WTC11 (cell line): ENCODE results near the gene FGFR2. TPM values are rescaled to one million over a fixed set of nuclear protein-coding genes. Genes with fewer than 3 reads are reported as not detected.

Experiments used
- ATAC-seq: fragments of 200-7000 bp; cut with Tn5 transposase; 2 replicates; pipeline ENCODE4 v1.10.0; 2021; ENCODE audit warnings: mild to moderate bottlenecking, moderate library complexity
- CTCF ChIA-PET: fragments of 300-600 bp; sonication (Branson Sonifier 250); formaldehyde crosslinking; loops from one replicate; lab custom pipeline; 2021; ENCODE audit warnings: antibody characterized with exemption; lab: Charles Lee
- POLR2A ChIA-PET: fragments of 350-600 bp; sonication (Branson Sonifier 250); formaldehyde crosslinking; loops from one replicate; lab custom pipeline; 2021; ENCODE audit warnings: antibody characterized with exemption; lab: Charles Lee
- DNase-seq: peaks from one replicate; pipeline ENCODE4 v3.0.0; 2021; ENCODE audit warnings: low spot score
- H3K27ac Mint-ChIP-seq: 2 replicates; pipeline ENCODE4 v1.8.0; 2021; ENCODE audit warnings: mixed read lengths
- H3K27me3 Mint-ChIP-seq: 2 replicates; pipeline ENCODE4 v1.8.0; 2021; ENCODE audit warnings: low read depth, mild to moderate bottlenecking, moderate library complexity, mixed read lengths
- H3K36me3 Mint-ChIP-seq: 2 replicates; pipeline ENCODE4 v1.8.0; 2021; ENCODE audit warnings: mixed read lengths
- H3K4me1 Mint-ChIP-seq: 2 replicates; pipeline ENCODE4 v1.8.0; 2022; ENCODE audit warnings: mixed read lengths
- H3K4me3 Mint-ChIP-seq: 2 replicates; pipeline ENCODE4 v1.8.0; 2021; ENCODE audit warnings: mild to moderate bottlenecking, moderate library complexity, mixed read lengths
- H3K9me3 Mint-ChIP-seq: 2 replicates; pipeline ENCODE4 v1.8.0; 2021; ENCODE audit warnings: mixed read lengths
- AFF4 ChIP-seq: sonication (generic); formaldehyde crosslinking; IDR thresholded peaks from 2 replicates; pipeline ENCODE4 v1.8.1; 2023; ENCODE audit warnings: mild to moderate bottlenecking, missing genetic modification reagents, borderline replicate concordance
- ATF1 ChIP-seq: sonication (generic); formaldehyde crosslinking; IDR thresholded peaks from 2 replicates; pipeline ENCODE4 v1.8.1; 2023; ENCODE audit warnings: mild to moderate bottlenecking, moderate library complexity, missing genetic modification reagents
- CDX4 ChIP-seq: fragments of 250-450 bp; sonication (Bioruptor Pico); IDR thresholded peaks from 2 replicates; pipeline ENCODE4 v1.9.0; 2021; ENCODE audit warnings: moderate library complexity, mild to moderate bottlenecking, inconsistent platforms, borderline replicate concordance
- HMGA2 ChIP-seq: fragments of 250-450 bp; sonication (Bioruptor Pico); IDR thresholded peaks from 2 replicates; pipeline ENCODE4 v1.4.0; 2021; ENCODE audit warnings: mild to moderate bottlenecking, moderate library complexity
- NFATC4 ChIP-seq: fragments of 250-450 bp; sonication (Bioruptor Pico); IDR thresholded peaks from 2 replicates; pipeline ENCODE4 v1.9.0; 2021; ENCODE audit warnings: mild to moderate bottlenecking
- NFE2L1 ChIP-seq: sonication (generic); formaldehyde crosslinking; IDR thresholded peaks from 2 replicates; pipeline ENCODE4 v1.8.1; 2023; ENCODE audit warnings: missing genetic modification reagents
- NFYB ChIP-seq: sonication (generic); formaldehyde crosslinking; conservative IDR thresholded peaks from 2 replicates; pipeline ENCODE4 v1.8.0; 2022; ENCODE audit warnings: low read depth, missing genetic modification reagents
- OVOL2 ChIP-seq: fragments of 250-450 bp; sonication (Bioruptor Pico); IDR thresholded peaks from 2 replicates; pipeline ENCODE4 v1.9.0; 2021; ENCODE audit warnings: mild to moderate bottlenecking, borderline replicate concordance
- PRRX2 ChIP-seq: fragments of 250-450 bp; sonication (Bioruptor Pico); IDR thresholded peaks from 2 replicates; pipeline ENCODE4 v1.8.0; 2021; ENCODE audit warnings: mild to moderate bottlenecking
- RELA ChIP-seq: sonication (generic); formaldehyde crosslinking; IDR thresholded peaks from 2 replicates; pipeline ENCODE4 v1.8.1; 2022; ENCODE audit warnings: missing genetic modification reagents, mild to moderate bottlenecking, borderline replicate concordance
- SOX15 ChIP-seq: fragments of 250-450 bp; sonication (Bioruptor Pico); IDR thresholded peaks from 2 replicates; pipeline ENCODE4 v1.9.0; 2021; ENCODE audit warnings: mild to moderate bottlenecking
- TCF7 ChIP-seq: sonication (generic); formaldehyde crosslinking; IDR thresholded peaks from 2 replicates; pipeline ENCODE4 v1.8.0; 2022; ENCODE audit warnings: mild to moderate bottlenecking, low read depth, missing genetic modification reagents, moderate library complexity
- TP53 ChIP-seq: sonication (generic); formaldehyde crosslinking; IDR thresholded peaks from 2 replicates; pipeline ENCODE4 v1.8.1; 2023; ENCODE audit warnings: mild to moderate bottlenecking, missing genetic modification reagents
- ZNF138 ChIP-seq: sonication (generic); formaldehyde crosslinking; conservative IDR thresholded peaks from 2 replicates; pipeline ENCODE4 v1.8.1; 2022; ENCODE audit warnings: mild to moderate bottlenecking, moderate library complexity, missing genetic modification reagents
- ZNF232 ChIP-seq: sonication (generic); formaldehyde crosslinking; IDR thresholded peaks from 2 replicates; pipeline ENCODE4 v1.8.0; 2022; ENCODE audit warnings: mild to moderate bottlenecking, missing genetic modification reagents
- ZNF396 ChIP-seq: fragments of 250-450 bp; sonication (Bioruptor Pico); IDR thresholded peaks from 2 replicates; pipeline ENCODE4 v1.8.0; 2021; ENCODE audit warnings: mild to moderate bottlenecking, moderate library complexity, borderline replicate concordance
- ZNF532 ChIP-seq: fragments of 250-450 bp; sonication (Bioruptor Pico); IDR thresholded peaks from 2 replicates; pipeline ENCODE4 v1.9.0; 2021; ENCODE audit warnings: mild to moderate bottlenecking, borderline replicate concordance
- total RNA-seq: library from RNA; stranded (reverse); gene quantifications from 3 replicates; pipeline ENCODE4 v1.2.3, GENCODE V29; 2021
- TF ChIP-seq, protein P1 (sequence below): sonication (generic); formaldehyde crosslinking; IDR thresholded peaks from 2 replicates; pipeline ENCODE4 v1.8.1; 2022; ENCODE audit warnings: low read depth, missing genetic modification reagents, borderline replicate concordance
- TF ChIP-seq, protein P2 (sequence below): fragments of 250-450 bp; sonication (Bioruptor Pico); conservative IDR thresholded peaks from 2 replicates; pipeline ENCODE4 v1.9.0; 2021; ENCODE audit warnings: mild to moderate bottlenecking
- TF ChIP-seq, protein P3 (sequence below): sonication (generic); formaldehyde crosslinking; IDR thresholded peaks from 2 replicates; pipeline ENCODE4 v1.8.1; 2023; ENCODE audit warnings: mild to moderate bottlenecking, missing genetic modification reagents, moderate library complexity
- TF ChIP-seq, protein P4 (sequence below): sonication (generic); formaldehyde crosslinking; IDR thresholded peaks from 2 replicates; pipeline ENCODE4 v1.8.1; 2022; ENCODE audit warnings: mild to moderate bottlenecking, moderate library complexity, missing genetic modification reagents

The FGFR2 gene
- total RNA-seq, 1 experiment from 2014 or later: 95.0 TPM

DNA sequence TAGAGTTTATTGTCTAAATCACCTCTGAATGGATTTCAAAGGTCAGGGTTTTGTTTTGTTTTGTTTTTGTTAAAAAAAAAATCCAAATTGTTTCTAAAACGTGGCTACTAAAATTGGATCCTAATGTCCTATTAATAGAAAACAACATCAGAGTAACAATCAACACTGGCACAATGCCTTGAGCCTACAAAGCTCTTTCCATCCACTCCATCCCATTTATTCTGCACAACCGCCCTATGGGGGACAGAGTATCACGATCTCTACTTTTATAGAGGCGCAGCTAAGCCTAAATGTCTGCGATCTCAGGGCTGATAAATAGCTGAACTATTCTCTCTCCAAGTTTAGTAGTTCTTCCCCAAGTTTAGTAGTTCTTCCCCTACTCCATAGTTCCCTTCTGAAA, 78.8 kb downstream of the FGFR2 start (continued):
- TF ChIP-seq ZNF532 (CRISPR knock-in tag): no peak

DNA sequence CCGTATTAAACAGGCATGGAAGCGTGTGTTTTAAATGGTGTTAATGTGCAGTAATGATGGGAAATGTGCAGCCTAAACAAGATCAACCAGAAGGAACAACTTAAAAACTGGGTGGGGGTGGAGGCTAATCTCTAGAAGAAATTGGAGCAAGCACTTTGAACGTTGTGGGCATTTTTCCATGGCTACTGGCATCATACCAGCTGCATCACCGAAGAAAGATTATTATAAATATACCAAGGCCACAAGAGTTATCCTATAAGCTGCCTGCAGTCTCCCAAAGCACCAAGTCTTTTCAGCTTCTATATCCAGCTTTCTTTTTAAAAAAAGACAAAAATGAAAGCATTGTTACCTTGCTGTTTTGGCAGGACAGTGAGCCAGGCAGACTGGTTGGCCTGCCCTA, 79.9 kb downstream of the FGFR2 start:
- TF ChIP-seq PRRX2 (CRISPR knock-in tag): no peak
- no peak for TF ChIP-seq ZNF396 (CRISPR knock-in tag)
- TF ChIP-seq OVOL2 (CRISPR knock-in tag): no peak
- TF ChIP-seq RELA (CRISPR knock-in tag): no peak
- no peak for TF ChIP-seq TP53 (CRISPR knock-in tag)
- TF ChIP-seq NFE2L1: no peak
- TF ChIP-seq, protein P1, sequence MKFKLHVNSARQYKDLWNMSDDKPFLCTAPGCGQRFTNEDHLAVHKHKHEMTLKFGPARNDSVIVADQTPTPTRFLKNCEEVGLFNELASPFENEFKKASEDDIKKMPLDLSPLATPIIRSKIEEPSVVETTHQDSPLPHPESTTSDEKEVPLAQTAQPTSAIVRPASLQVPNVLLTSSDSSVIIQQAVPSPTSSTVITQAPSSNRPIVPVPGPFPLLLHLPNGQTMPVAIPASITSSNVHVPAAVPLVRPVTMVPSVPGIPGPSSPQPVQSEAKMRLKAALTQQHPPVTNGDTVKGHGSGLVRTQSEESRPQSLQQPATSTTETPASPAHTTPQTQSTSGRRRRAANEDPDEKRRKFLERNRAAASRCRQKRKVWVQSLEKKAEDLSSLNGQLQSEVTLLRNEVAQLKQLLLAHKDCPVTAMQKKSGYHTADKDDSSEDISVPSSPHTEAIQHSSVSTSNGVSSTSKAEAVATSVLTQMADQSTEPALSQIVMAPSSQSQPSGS (CRISPR knock-in tag): no peak
- no peak for TF ChIP-seq ZNF232 (CRISPR knock-in tag)
- no peak for TF ChIP-seq NFATC4 (CRISPR knock-in tag)
- TF ChIP-seq AFF4 (CRISPR knock-in tag): no peak
- TF ChIP-seq, protein P2, sequence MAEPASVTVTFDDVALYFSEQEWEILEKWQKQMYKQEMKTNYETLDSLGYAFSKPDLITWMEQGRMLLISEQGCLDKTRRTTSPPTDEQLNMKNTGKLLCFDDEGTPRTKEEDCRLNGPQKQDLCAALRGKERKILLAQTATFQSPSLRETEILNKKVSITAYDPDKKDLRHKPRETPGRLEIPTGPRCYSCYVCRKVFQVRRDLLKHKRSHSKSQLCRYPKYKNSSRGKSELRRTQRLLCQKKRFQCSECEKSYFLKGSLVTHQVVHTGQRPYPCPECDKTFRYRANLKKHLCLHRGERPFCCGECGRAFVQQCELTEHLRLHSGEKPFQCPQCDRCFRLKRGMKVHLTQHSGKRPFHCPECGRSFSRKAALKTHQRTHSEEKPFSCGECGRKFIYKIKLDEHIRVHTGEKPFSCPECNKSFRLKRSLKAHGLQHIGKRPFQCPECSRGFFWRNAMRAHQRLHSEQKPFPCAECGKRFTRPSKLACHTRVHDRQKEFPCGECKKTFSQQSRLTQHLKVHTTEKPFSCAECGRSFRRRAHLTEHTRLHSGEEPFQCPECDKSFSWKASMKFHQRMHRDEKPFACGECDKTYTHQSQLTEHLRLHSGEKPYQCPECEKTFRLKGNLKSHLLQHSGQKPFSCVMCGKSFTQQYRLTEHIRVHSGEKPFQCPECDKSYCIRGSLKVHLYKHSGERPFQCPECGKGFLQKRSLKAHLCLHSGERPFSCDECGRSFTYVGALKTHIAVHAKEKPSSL (CRISPR knock-in tag): no peak
- TF ChIP-seq CDX4: no peak
- TF ChIP-seq TCF7 (CRISPR knock-in tag): no peak
- TF ChIP-seq, protein P3, sequence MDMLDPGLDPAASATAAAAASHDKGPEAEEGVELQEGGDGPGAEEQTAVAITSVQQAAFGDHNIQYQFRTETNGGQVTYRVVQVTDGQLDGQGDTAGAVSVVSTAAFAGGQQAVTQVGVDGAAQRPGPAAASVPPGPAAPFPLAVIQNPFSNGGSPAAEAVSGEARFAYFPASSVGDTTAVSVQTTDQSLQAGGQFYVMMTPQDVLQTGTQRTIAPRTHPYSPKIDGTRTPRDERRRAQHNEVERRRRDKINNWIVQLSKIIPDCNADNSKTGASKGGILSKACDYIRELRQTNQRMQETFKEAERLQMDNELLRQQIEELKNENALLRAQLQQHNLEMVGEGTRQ: no peak
- TF ChIP-seq, protein P4, sequence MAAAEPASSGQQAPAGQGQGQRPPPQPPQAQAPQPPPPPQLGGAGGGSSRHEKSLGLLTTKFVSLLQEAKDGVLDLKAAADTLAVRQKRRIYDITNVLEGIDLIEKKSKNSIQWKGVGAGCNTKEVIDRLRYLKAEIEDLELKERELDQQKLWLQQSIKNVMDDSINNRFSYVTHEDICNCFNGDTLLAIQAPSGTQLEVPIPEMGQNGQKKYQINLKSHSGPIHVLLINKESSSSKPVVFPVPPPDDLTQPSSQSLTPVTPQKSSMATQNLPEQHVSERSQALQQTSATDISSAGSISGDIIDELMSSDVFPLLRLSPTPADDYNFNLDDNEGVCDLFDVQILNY (CRISPR knock-in tag): no peak
- no peak for TF ChIP-seq ZNF138 (CRISPR knock-in tag)
- TF ChIP-seq ATF1 (CRISPR knock-in tag): no peak
- TF ChIP-seq SOX15 (CRISPR knock-in tag): no peak
- TF ChIP-seq NFYB: no peak
- no peak for TF ChIP-seq HMGA2 (CRISPR knock-in tag)
- TF ChIP-seq, all 79 proteins: peak for 0
- ChIA-PET CTCF (no interaction called here), POLR2A (no interaction called here)
- H3K9me3 Mint-ChIP-seq: peaks cover 9% of the 10 kb centered on the region
- ATAC-seq (no peak), DNase-seq (no peak)
- peaks cover 83% of the 10 kb centered on the region for H3K36me3 Mint-ChIP-seq
- H3K4me1 Mint-ChIP-seq: peaks cover 43% of the 10 kb centered on the region
- no peak overlapping the region for H3K4me3 Mint-ChIP-seq
- H3K27me3 Mint-ChIP-seq: no peaks in the 10 kb centered on the region
- no peak overlapping the region for H3K27ac Mint-ChIP-seq
